Sciatic nerve (tissue), 2 donors: Measurements from ENCODE around the gene S100A12. TPM values are rescaled to one million over a fixed set of nuclear protein-coding genes. Genes with fewer than 3 reads are reported as not detected.
A peak's percentile ranks its signal among the peaks of the same experiment; 100 is the strongest.

Experiments
- ATAC-seq: fragments of 200-7000 bp; cut with Tn5 transposase; one replicate; pipeline ENCODE4 v1.9.1; 2020; ENCODE audit warnings: mild to moderate bottlenecking, moderate library complexity
- DNase-seq: peaks from one replicate; pipeline ENCODE4 v3.0.0-alpha.2; 2020; ENCODE audit warnings: low spot score
- intact Hi-C: fragments of 100-400 bp; cut with DNase I; formaldehyde crosslinking; loops from one replicate; pipeline ENCODE4 v1.14.2; 2022
- total RNA-seq: library from RNA; stranded (reverse); fragmentation: NEBNext Ultra II Directional; extraction: Animal tissue kit (Norgen Biotek cat#: 25700); gene quantifications from one replicate; pipeline ENCODE4 v1.2.1, GENCODE V29; 2021
- donor health status: DM: no; HTN: no; CAD: no.
- donor health status: DM: no; HTN: no; CAD: no.

The S100A12 gene
- total RNA-seq, 1 donor from 2014 or later: 15.3 TPM

DNA sequence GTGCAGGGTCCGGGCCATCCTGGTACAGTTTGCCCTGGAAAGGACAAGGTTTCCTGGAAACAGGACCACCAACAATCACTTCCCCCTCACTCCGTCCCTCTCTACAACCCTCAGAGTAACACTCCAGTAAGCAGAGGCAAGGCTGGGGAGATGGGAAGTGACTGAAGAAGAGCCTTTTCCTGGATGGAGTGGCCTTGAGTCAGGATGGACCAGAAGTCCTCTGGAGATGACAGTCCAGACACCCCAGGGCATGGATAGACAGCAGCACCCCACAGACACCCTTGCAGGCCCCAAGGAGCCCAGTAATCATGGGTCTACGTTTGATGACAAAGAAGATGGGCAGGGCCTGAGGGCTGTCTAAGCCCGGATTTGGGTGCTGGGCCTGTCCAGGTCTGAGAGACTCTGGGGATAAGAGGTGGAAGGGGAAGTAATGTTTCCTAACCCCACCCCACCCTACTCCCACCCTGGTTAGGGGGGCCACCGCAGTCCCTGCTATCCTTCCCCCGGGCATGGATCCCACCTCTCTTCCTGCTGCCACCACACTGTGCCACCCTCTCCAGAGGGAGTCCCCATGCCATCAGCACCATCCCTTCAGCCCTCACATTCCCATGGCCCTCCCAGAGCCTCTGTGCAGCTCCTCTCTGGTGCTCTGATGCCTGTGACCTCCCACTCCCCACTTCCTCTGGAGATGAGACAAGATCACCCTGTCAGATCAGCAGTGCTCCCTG is 22.7 kb upstream of the S100A12 start:
- DNase-seq: no peak
- ATAC-seq: no peak
- intact Hi-C loops: no loop called here

DNA sequence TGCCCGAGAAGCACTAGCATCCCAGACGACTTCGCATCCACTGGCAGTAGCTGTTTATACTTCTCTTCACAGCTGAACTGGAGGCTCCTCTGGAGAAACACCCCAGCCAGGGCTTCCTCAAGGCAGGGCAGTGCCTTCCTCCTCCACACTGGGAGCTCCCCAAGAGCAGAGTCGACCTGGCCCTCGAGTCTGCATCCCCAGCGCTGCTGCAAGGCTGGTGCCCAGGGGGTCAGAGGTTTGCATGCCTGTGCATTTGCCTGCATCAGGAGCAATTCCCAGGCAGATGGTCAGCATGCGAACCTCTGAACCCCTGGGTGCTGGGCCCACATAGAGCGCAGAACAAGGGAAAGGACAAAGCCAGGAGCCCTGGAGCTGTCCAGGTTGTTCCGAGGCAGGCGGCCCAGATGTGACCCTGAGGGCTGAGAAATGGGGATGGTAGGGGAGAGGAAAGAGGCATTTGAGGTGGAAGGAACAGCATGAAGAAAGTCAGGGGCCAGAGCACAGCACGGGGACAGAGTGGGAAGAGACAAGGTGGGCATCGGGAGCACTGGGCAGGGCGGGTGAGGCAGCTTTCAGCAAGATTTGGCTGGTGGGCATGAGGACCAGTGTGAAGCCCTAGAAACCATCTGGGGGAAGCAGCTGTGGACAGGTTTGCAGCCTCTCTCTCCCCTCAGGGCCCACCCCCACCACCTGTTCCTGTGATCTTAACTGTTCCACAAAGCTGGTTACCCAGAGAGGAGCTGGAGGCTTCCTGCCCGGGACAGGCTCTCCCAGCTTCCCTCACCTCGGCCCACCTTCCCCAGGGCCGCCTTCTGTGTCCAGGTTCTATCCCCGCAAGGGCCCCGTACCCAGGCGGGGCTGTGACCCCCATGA is 21.9 kb upstream of the S100A12 start:
- intact Hi-C loops: no loop called here
- no peak for DNase-seq
- no peak for ATAC-seq

DNA sequence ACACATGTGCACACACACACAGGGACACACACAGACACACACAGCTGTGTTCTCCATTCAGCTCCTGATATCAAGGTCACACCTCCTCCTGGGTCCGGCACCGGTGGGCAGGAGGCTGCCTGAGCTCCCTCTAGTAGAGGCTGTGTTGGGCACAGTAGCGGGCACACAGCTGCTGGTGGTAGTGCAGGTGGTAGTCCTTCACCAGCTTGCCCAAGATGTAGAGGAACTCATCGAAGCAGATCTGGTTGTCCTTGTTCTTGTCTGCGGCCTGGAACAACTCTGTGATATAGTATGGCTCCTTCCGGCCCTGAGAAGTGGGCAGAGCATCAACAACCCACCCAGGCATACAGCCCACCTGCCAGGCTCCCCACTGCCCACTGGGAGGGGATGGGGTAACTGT is 21.0 kb upstream of the S100A12 start:
- ATAC-seq (no peak), DNase-seq (no peak)
- intact Hi-C loops: no loop called here

DNA sequence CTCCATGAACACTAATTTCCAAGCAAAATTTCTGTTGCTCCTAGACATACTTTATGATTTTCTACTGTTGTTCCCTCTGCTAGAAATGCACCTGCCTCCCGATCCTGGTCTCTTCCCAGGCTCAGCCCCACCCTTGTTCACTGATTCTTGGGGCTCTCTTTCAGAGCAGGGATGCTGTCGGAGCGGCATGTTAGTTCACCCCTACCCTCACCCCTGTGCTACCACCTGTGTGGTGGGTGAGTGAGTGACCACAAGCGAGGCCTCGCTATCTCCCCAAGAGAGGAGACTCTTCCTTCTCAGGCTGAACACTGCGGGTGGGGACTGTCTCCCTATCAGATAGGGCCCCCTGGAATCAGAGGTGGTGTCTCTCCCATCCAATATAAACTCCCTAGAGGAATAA is 20.4 kb upstream of the S100A12 start:
- intact Hi-C loops: no loop called here
- no peak for DNase-seq
- ATAC-seq: no peak

DNA sequence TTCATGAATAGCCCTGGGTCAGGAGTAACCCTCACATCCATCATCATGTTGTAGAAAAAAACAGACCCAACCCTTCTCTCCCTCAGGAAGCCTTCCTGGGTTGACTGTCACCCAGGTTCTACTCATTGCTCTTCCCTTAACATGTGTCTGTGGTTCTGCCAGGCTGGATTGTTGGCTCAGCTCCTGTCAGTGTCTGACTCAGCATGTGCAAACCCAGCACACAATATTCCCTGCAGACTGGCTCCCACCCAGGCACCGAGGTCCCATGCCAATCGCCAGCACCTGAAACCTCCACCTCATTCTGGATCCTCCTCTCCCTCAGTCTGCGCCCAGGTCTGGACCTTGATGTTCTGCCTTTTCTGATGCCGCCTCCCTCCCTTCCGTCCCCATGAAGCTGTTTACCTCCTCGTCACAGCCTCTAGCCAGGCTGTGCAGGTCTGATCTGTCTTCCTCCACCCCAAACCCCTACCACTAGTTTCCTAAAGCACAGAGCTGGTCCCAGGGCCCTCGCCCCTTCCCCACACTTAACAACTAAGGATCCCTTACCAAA is 19.8 kb upstream of the S100A12 start:
- intact Hi-C loops: no loop called here
- ATAC-seq (no peak), DNase-seq (no peak)

DNA sequence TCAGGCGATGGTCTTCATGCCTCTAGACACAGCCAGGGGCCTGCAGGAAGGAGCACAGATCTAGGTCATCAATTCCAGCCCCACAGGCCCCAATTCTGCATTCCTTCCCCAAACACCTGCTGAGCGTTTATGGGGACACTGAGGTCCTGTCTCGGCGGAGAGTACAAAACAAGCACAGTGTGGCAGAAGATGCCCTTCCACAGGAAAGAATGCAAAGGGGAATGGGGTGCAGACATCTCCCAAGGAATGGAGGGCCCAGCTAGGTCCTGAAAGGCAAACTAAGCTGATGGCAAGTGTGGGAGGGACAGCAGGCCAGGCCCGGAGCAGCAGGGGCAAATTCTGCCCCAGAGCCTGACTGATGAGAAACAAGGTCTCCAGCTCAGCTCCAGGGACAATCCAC is 19.0 kb upstream of the S100A12 start:
- ATAC-seq: no peak
- intact Hi-C loops: no loop called here
- no peak for DNase-seq

DNA sequence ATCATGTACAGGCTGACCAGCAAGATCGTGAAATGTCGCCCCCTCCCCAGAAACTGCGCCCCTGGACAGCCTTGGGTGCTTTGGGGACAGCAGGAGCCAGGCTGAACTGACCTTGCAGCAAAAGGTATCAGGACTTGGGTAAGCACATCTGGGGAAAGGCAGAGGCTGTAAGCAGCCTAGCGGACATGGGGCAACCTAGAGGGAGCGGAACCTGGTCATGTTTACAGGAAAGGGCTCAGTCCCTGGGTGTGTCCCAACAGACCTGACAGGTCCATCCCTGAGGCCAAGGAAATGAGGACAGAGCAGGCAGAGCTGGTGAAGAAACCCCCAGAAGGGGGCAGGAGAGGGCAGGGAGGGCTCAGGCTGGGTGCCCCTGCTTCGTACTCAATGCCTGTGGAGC is 18.5 kb upstream of the S100A12 start:
- ATAC-seq (no peak), DNase-seq (no peak)

DNA sequence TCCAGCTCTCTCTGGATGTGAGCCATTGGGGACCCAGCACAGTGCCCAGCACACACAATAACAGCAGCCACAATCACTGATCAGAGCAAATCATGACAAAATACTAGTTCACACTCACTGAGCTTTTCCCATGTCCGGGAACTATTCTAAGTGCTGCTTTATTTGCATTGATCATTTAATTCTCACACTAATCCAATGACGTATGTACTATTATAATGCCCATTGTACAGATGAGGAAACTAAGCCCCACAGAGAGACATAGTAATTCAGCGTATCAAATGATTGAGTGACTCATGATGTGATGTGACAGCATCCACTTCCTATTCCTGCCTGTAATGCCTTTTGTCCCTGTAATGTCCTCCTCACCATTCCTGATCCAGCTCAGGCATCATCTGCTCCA is 17.4 kb upstream of the S100A12 start:
- ATAC-seq (no peak), DNase-seq (no peak)
- intact Hi-C loops: no loop called here

More for the DNA sequence above, 18.5 kb upstream of the S100A12 start:
- intact Hi-C loops: no loop called here

DNA sequence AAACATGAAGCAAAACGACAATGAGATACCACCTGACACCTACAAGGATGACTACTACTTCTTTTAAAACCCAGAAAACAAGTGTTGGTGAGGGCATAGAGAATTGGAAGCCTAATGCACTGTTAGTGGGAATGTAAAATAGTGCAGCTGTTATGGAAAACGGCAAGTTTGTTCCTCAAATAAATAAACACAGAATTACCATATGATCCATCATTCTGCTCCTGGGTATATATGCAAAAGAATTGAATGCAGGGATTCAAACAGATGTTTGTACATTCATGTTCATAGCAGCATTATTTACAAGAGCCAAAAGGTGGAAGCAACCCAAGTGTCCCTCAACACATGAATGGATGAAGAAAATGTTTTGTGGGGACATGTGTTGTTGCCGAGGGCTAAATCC is 16.8 kb upstream of the S100A12 start:
- no peak for DNase-seq
- ATAC-seq: no peak
- intact Hi-C loops: no loop called here

DNA sequence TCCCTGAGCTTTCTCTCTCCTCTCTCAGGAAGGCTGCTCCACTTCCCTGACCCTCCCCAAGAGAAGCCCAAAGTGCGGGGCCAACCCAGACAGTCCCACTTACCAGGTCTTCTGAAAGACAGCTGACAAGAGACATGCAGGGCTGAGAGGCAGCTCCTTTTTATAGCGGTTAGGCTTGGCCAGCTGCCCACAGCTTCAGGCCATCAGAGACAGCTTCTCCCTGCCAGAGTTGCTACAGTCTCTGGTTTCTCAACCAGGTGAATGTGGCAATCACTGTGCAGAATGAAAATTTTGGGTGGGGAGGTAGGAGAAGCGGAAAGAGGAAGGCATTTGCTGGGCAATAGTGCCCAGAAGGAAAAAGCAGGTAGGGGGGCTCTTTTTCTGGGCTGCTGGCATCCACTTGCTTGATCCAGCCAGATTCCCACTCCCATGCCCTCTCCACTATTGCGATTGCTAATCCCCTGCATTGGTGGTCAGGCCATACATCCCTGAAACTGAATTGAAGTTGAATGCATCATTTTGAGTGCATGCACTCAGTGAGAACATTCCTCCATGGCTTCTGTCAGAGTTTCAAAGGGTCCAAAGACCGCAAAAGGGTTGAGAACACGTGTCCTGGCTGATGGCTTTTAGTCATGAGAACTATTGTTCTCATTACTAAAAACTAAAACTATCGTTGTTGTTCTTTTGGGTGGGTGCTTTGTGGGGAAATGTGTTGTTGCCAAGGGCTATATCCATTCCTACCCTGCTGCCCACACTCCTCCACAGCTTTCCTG is 15.7 kb upstream of the S100A12 start, which contains the start of gene S100A8:
TSS of gene S100A8 (minus strand) at position 136 of the 773 bp plus-strand sequence. CDS start 538 bp downstream, outside the sequence.
- DNase-seq (no peak), ATAC-seq (no peak)
- intact Hi-C loops: no loop called here

DNA sequence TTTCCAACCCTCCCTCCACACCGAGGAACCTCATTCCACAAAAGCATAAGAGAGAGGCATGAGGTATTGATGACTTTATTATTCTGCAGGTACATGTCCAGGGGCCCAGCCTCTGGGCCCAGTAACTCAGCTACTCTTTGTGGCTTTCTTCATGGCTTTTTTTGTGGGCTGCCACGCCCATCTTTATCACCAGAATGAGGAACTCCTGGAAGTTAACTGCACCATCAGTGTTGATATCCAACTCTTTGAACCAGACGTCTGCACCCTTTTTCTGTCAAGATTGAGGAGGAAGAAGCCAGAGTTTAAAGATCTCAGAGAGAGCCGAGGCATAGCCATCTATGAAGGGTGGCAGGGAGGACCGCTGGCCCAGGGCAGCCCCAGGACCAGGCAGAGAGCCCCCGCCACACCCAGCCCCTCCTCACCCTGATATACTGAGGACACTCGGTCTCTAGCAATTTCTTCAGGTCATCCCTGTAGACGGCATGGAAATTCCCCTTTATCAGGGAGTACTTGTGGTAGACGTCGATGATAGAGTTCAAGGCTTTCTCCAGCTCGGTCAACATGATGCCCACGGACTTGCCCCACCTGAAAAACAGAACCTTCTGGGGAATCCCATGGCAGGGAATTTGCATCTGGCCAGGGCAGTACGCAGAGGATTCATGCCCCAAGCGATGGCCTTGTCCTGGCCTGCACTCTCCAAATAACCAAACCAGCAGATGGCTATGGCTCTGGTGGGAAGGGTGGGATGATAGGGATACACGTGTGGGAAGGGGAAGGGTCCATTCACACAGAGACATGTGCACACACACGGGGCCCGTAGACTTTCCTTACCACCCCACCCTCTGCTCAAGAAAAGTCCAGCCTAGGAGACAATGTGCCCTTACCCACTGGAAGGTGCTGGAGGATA is 14.8 kb upstream of the S100A12 start:
- DNase-seq (no peak), ATAC-seq (no peak)
- intact Hi-C loops: no loop called here

DNA sequence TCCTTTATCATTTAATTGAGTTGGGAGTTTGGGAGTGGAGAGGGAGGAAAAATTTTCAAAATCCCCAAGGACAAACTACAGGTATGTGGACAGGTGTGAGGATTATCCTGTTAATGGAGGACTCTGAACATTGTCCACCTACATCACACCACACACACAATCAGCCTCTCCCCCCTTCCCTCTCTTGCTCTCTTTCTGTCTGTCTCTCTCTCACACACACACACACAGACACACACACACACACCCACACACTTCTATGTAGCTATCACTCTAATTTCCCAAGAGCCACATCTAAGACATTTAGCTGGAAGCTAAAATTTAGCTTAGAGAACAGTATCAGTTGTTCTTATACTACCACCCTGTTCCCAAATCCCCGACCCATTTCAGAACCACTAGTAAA is 14.0 kb upstream of the S100A12 start:
- no peak for DNase-seq
- intact Hi-C loops: no loop called here
- no peak for ATAC-seq

DNA sequence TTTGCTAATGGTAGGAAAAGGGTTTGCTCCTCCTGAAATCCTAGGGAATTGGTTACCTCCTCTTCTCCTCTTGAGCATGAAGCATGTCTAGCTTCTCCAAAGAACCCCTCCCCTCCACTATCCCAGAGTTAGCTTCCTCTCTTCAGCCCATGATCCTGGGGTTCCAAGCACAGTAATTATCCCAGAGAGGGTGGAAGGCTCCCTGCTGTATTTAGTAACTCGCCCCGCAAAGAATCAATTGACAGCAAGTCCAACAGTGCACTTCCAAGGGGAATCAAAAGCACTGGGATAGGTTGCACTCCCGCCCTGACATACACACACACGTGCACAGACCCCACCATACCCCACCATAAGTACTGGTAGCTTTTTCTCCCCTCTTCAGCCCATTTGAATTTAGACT is 12.4 kb upstream of the S100A12 start:
- intact Hi-C loops: no loop called here
- no peak for ATAC-seq
- no peak for DNase-seq

DNA sequence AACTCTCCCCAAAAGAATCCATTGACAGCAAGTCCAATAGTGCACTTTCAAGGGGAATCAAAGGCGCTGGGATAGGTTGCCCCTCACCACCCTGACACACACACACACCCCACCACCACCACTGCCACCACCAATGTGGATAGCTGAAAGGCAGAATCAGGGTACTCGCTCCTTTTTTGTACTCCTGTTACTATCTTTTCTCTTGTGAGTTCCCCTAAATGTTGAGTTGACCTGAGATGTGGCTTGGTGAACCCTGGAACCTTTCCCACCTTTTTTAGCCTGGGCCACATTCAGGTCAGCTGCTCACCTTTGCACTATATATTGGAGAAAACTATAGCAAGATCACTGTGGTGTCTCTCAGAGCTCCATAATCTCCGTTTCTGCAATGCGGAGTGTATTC is 11.6 kb upstream of the S100A12 start:
- intact Hi-C loops: no loop called here
- ATAC-seq (no peak), DNase-seq (no peak)

DNA sequence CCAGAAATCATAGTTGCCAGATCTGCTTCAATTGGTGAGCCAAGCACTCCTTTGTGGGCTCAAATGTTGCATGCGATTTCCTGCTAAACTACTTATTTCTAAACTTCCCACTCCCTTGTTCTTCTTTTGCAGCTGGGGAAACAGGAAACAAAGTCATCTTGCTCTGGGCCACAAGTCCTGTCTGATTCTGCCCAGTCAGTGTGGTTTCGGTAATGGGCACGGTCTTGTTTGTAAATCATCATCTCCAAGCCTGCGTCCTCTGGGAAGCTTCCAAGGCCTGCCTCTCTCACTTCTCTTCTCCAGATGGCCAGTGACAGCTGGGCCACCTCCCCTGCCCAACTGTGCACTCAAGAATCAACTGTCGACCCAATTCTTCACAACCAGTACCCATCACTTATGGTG is 11.1 kb upstream of the S100A12 start:
- ATAC-seq (peak; percentile 81), DNase-seq (no peak)

DNA sequence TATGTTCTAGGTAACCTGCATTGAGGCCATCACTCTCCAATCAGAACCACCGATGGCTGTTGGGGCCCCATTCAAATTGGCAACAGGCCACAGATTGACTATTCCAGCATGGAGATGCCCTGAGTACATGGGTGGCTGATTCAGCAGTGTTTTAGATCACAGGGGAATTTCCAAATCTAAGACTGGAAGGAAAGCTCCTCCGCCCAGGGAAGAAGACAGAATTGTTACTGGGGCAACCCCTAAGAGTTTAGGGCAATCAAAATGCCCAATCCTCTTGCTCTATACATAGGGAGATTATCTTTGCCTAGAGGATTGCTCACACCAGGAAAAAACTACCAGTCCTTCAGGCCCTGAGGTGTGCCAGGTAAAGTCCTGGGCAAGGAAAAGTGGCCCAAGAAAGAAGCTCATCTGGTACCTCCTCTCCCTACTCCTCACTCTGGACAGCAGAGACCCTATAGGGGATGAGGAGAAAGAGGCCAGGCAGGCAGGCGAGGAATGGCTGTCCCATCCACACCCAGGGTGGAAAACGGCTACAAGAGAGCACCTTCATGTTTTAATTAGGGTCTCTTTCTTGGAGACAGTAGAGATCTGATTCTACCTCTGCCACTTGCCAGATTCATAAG is 9.6 kb upstream of the S100A12 start:
- DNase-seq (no peak), ATAC-seq (no peak)
- intact Hi-C loops: no loop called here

More for the DNA sequence above, 11.1 kb upstream of the S100A12 start:
- intact Hi-C loops: no loop called here

DNA sequence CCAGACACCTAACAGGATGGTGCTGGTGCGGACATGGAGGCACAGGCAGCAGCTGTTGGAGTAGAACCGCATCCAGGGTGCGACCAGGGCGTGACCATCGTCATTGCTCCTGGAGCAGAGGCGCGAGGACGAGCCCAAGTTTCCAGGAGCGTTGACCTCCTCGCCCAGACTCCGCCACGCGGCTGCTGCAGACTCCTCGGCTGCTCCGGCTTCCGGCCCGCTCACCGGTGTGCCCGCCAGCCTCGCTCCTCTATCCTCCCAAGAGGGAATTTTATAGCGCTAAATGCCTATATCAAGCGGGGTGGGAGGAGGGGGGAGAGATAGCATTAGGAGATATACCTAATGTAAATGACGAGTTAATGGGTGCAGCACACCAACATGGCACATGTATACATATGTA is 5.3 kb upstream of the S100A12 start:
- DNase-seq (no peak), ATAC-seq (no peak)
- intact Hi-C loops: no loop called here

DNA sequence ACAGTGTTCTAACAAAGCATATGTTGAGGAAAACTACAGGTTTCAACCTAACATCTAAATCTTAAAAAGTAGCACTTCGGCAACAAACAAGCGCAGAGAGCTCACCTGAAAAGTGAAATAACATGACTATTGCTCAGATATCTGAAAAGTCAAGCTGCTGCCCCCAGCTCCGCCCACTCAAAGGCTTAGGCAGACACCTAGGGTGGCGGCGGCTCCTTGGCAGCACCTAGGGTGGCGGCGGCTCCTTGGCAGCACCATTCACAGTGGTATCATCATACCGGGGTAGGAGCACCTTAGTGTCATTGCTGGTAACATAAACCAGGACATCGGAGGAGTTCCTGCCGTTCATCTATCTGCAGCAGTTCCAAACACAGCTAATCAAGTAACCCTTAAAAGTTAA is 4.2 kb upstream of the S100A12 start:
- DNase-seq (no peak), ATAC-seq (no peak)
- intact Hi-C loops: no loop called here
